ENCODE measurements around the gene WWOX. TPM values are rescaled to one million over a fixed set of nuclear protein-coding genes. Genes with fewer than 3 reads are reported as not detected.

WWOX gene
- total RNA-seq, 1 experiment from 2014 or later = 15.6 TPM

- no peaks in the 10 kb centered on the region for H3K79me2 ChIP-seq (ENCODE audit: insufficient read depth, low read length)
- H2BK15ac ChIP-seq (ENCODE audit: low read depth, low read length) = no peak overlapping the region
- H4K91ac ChIP-seq (ENCODE audit: insufficient read length, low read depth, low read length) = no peak overlapping the region
- H3T11ph ChIP-seq (ENCODE audit: low read length) = no peak overlapping the region
- no peak overlapping the region for H3K18ac ChIP-seq (ENCODE audit: insufficient read length, low read depth, low read length)
- no peak for DNase-seq
- no peak overlapping the region for H2BK5ac ChIP-seq (ENCODE audit: insufficient read length, low read length)
- H3K23ac ChIP-seq (ENCODE audit: insufficient read length, low read depth, low read length) = no peak overlapping the region
- no peak overlapping the region for H2AFZ ChIP-seq (ENCODE audit: low read length)
- H3K14ac ChIP-seq (ENCODE audit: insufficient read depth, low read length) = no peak overlapping the region
- no peak overlapping the region for H4K8ac ChIP-seq (replicated peaks; ENCODE audit: insufficient read length, low read depth, low read length)
- H3K79me1 ChIP-seq (ENCODE audit: insufficient read depth, low read depth, low read length, poor library complexity, severe bottlenecking) = no peaks in the 10 kb centered on the region
- no peak overlapping the region for H3K4ac ChIP-seq (ENCODE audit: low read depth, low read length)
- no peaks in the 10 kb centered on the region for H4K20me1 ChIP-seq (ENCODE audit: control insufficient read depth, insufficient read depth, insufficient read length)
- H3K4me3 Mint-ChIP-seq = no peak overlapping the region; a peak in 1 of 5 replicates
- no peaks in the 10 kb centered on the region; a peak in 1 of 5 replicates for H3K9me3 Mint-ChIP-seq
- no peak overlapping the region for H3K9ac ChIP-seq (ENCODE audit: extremely low read depth, insufficient read length, low read length)
- peaks cover 19 to 39% of the 10 kb centered on the region in 2 experiments for H3K4me1 Mint-ChIP-seq
- no peaks in the 10 kb centered on the region for H3K27me3 Mint-ChIP-seq (ENCODE audit: low read depth)
- H2BK20ac ChIP-seq (ENCODE audit: low read depth, low read length, poor library complexity, severe bottlenecking) = no peak overlapping the region
- no CpG with 5 or more reads among the region's 6 CpGs for WGBS (ENCODE audit: extremely low coverage, insufficient read length, low lambda C conversion rate)
- TF ChIP-seq, protein P1, sequence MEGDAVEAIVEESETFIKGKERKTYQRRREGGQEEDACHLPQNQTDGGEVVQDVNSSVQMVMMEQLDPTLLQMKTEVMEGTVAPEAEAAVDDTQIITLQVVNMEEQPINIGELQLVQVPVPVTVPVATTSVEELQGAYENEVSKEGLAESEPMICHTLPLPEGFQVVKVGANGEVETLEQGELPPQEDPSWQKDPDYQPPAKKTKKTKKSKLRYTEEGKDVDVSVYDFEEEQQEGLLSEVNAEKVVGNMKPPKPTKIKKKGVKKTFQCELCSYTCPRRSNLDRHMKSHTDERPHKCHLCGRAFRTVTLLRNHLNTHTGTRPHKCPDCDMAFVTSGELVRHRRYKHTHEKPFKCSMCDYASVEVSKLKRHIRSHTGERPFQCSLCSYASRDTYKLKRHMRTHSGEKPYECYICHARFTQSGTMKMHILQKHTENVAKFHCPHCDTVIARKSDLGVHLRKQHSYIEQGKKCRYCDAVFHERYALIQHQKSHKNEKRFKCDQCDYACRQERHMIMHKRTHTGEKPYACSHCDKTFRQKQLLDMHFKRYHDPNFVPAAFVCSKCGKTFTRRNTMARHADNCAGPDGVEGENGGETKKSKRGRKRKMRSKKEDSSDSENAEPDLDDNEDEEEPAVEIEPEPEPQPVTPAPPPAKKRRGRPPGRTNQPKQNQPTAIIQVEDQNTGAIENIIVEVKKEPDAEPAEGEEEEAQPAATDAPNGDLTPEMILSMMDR (conservative IDR thresholded peaks at IDR 0.05) = no peak
- no peaks in the 10 kb centered on the region for H3K23me2 ChIP-seq (ENCODE audit: insufficient read length, low read depth, low read length, poor library complexity, severe bottlenecking)
- H2AK5ac ChIP-seq (ENCODE audit: insufficient read length, low read length) = no peak overlapping the region
- peak overlapping the region in 1 of 3 experiments; percentile 55; a peak in 2 of 7 replicates for H3K27ac Mint-ChIP-seq
- H3K56ac ChIP-seq (ENCODE audit: insufficient read length, low read depth, low read length) = no peak overlapping the region
- no peak overlapping the region for H4K5ac ChIP-seq (ENCODE audit: insufficient read length, low read depth, low read length)
- H2BK120ac ChIP-seq (ENCODE audit: low read depth, low read length, poor library complexity, severe bottlenecking) = no peak overlapping the region
- no peaks in the 10 kb centered on the region; a peak in 1 of 7 replicates for H3K36me3 Mint-ChIP-seq (ENCODE audit: insufficient read depth in 1 of 3, low read depth in 3 of 3)
- H2BK12ac ChIP-seq (ENCODE audit: insufficient read length, low read depth, low read length) = no peak overlapping the region
- H3K27ac ChIP-seq (ENCODE audit: insufficient read length, low read depth, low read length) = no peak overlapping the region
- H3K9me3 ChIP-seq (ENCODE audit: control insufficient read depth, low read depth, low read length) = no peaks in the 10 kb centered on the region
- no peaks in the 10 kb centered on the region; the same call in 1 of the 2 replicates for H3K4me1 ChIP-seq (ENCODE audit: insufficient read depth, low read length)
- no peaks in the 10 kb centered on the region for H3K27me3 ChIP-seq (ENCODE audit: insufficient read depth, low read length)
- no peak overlapping the region for H3K4me2 ChIP-seq (ENCODE audit: insufficient read depth, insufficient read length, low read length)
These were observed 541.4 kb downstream of the WWOX start for GRCh38 chr16:78640886-78641285.
